HG03159 (cell line): ENCODE data around the gene MYEOV.

Experiments used
- ATAC-seq: cut with Tn5 transposase; IDR thresholded peaks from one replicate; pipeline ENCODE4 v1.9.1; 2021; ENCODE audit warnings: mild to moderate bottlenecking, moderate library complexity; ENCODE audit not compliant: unreplicated experiment

MYEOV gene

DNA sequence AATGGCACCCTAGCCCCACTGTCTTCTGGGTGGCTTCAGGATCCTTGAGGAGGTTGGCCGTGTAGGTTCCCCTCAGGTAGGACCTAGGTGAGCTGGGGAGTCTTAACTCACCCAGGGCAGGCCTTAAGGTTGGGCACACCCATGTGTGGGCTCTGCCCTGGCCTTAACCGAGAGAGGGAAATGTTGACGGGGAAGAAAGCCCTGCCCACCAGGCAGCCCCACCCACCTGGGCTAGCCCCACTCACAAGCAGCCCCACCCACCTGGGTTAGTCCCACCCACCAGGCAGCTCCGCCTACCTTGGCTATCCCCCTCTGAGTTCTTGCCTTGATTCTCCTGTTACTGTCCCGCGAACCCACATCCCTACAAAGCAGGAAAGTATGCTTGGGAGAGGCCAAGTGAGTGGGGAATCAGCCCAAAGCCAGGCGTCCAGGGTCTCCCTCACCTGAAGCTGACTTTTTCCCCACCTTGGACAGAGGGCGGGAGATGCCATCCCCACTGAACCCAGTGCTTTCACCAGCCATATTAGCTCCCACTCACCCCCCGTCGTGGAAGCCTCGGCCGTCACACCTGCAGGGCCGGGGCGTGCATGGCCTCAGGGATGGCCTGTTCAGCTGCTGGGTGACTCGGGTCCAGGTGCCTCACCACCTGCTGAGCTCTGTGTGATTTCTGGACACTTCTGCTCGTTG, at the start of gene MYEOV:
Gene MYEOV (plus strand): TSS at position 337 of the 687 bp plus-strand sequence. CDS start 1,200 bp downstream, outside the sequence.
- no peak for ATAC-seq

DNA sequence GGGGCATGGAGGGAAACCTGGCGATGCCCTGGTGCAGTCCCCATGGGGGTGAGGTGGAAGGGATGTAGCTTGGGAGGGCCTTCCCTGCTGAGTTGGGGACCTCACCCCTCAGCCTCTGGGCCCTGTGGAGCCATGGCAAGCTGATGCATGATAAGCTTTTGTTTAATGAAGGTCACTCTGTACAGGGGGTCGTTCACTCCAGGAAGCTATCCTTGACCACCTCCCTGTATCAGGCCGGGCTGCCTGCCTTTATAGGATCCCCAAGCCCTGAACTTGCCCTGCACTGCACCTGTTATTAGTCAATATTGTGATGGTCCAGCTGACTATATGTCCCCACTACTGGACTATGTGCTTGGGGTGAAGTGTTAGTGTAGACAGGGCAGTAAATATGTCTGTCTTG, 49.7 kb upstream of the MYEOV start:
- ATAC-seq = no peak

DNA sequence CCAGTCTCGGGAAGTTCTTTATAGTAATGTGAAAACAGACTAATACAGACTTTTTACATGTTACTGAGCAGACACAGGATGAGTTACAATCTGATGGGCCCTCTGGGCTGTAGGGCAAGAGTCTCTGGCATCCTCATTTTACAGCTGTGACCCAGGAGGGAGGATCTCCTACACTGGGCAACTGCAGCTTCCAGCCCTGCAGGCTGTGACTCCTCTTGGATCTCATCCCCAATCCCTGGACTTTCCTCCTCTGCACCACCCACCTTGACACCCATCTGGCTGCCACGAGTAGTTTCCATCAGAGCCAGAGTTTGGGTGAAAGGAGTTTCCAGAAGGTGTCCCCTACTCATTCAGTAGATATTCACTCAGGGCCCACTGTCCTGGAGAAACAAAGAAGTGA, 48.9 kb upstream of the MYEOV start:
- ATAC-seq = no peak

DNA sequence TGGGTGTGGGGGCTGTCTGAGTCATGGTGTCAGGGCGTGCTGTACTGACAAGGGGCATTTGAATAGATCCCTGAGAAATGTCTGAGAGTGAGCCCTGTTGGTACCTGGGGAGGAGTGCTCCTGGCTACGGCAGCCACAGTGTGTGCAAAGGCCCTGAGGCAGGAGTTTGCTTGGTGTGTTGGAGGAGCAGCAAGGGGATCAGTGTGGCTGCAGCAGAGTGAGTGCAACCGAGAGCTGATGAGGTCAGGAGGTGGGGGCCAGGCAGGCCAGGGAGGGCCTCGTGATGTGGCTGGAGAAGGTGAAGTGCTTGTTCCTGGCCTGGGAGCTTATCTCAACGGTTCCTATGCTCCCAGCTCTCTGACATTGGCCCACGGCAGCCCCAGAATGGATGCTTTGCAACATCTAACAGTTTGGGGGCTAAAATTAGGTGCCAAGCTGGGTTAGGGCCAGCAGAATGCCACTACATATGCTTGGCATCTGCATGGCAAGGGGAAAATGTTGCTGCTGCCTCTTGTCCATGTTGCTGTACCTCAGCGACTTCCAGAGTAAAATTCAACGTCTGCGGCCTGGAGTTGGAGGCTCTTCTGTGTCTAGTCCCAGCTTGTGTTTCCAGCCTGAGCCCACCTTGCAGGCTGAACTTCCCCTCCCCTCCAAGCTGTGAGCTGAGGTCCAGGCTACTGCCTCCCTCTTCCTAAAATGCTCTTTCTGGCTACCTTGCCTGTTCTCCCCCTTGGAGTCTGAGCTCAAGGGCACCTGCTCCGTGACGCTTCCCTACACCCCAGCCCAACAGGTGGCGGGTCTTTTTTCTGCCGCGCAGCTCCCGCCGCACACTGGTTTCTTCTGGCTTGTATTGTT, 48.2 kb upstream of the MYEOV start:
- ATAC-seq = no peak

DNA sequence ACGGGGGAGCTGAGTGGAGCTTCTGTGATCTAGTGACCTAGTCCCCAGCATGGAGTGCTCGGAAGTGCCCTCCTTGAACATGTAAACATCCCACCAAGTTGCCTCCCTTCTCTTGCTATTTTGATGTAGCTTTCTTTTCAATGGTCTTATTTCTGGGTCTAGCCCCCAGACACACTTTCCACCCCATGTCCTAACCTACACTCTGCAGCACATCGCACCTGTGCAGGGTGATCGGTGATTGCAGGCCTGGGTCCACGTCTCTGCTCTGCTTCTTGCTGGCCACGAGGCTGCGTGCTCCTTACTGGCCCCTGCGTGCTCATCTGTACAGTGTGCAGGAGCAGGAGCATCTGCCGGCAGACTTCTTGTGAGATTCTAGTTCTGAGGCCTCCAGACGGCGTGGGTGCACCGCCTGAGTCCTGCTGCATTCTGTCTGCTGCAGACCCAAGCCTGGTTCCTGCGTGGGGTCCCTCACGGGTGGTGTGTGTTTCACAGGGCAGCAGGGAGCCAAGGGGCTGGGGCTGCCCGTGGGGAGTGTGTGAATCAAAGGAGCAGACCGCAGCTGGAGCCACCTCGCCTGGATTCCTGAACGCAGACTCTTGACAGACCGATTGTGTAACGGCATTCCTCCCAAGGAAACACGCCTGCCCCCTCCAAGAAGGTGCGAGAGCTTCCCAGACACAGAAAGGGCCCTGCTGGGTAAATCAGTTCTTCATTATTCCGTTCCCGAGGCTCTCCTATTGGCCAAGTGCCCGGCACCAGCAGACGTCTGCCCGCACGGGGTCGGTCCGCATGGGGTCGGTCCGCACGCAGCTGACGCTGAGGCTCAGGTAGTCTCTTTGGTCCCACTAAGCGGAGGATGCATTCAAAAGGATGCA, 44.4 kb upstream of the MYEOV start:
- ATAC-seq = no peak

DNA sequence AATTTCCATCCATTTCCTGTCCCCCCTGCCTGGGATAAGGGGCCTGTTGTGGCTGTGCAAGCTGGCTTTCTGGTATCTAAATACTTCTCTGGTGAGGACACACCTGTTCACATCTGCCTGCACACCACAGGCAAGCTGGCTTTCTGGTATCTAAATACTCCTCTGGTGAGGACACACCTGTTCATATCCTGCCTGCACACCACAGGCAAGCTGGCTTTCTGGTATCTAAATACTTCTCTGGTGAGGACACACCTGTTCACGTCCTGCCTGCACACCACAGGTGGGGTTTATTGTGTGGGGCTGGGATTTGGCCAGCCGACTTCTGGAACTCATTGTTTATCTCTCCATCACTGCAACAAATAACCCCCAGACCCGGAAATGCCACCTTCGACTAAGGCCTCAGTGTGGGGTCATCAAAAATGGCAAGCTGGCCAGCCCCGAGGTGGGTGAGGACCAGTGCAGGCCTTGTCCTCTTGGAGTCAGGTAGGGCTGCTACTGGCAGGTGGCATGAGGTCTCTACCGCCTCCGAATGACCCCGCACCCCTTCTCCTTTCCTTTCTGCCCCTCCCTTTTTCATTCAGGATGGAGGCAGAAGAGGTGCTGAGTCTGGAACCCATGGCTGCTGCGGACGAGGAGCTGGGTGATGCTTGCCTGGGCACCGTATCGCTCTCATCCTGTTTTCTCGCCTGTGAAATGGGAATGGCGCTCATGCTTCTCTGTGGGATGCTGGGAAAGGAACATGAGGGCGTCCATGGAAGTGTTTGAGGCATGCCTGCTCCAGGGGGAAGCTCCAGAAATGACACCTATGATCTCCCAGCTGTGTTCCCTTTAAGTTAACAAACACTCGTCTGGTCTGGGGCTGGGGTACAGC, 43.5 kb upstream of the MYEOV start:
- no peak for ATAC-seq

DNA sequence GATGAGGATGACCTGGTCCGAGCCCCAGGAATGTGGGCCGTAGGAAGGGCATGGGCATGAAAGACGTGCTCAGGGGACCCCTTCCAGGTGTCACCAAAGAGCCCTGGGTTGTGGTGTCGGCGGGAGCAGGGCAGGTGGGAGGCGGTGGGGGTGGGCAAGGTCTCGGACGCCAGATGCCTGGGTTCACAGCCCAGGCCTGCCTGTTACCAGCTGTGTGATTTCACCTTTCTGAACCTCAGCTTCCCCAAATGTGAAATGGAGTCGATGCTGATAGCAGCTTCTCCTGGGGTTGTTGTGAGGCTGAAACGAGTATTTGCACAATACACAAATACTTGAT, 42.9 kb upstream of the MYEOV start:
- no peak for ATAC-seq

DNA sequence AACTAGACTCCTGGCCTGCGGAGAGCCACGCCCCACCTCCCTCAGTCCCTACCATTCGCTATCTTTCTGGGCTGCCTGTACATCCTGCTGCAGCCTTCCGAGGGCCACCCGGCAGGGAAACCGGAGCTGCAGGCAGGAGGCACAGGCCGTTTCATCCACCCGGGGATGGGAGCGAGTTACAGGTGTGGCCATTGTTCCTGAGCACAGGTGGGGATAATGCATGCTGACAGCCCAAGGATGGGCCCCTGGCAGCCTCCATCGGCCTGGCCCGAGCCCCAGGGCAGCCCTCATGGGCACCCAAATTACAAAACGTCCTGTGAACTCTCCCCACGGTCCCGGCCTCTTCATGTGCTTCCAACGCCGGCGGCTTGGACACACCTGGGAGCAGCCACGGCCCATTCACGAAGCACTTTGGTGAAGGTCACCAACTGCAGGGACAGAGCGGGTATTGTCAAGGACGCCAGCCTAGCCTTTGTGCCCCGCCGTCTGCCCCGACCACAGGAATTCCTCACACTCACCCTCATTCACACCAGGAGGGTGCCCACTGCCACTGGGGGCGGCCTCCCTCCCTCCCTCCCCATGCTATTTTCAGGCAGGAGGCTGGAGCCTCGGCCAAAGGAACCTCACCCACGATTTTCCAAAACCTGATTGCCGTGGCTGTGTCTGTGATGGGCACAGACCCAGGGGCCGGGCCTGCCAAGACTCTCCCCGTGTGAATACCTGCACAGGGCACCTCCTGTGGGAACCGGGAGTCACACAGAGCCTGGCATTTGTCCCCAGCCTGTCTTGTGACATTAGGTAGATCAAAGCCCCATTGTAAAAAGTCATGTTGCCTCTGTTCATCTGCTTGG, 42.1 kb upstream of the MYEOV start:
- ATAC-seq = no peak

DNA sequence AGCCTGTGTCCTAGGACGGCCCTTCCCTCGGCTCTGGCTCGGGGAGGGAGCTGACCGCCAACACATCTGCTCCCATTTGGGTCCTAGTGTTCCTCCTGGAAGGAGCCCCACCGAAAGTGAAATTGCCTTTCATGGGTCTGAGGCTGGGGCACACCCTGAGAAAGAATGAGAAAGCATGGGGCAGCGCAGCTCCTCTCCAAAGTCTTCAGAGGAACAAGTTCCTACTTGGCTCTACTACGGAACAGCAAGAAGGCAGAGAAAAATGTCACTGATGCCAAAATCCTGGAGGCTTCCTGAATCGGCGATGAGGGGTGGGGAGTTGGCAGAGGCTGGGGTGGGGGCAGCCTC, 41.5 kb upstream of the MYEOV start:
- ATAC-seq = no peak

DNA sequence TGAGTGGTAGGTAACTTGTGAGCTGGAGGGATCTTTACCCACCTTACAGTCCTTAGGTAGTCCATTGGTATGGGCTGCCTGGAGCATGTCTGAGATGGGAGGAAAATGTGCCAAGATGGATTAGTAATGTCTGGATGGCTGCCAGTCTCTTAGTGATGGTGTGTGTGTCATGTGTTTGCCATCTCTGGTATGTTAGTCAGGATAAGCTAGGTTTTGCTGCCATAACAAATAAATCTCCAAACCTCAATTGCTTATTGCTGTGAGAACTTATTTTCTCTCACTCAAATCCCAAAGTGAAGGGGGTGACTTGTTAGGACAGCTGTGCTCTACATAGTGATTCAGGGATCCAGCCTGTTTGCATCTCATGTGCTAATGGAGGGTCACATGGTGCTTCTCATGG, 40.9 kb upstream of the MYEOV start:
- no peak for ATAC-seq

DNA sequence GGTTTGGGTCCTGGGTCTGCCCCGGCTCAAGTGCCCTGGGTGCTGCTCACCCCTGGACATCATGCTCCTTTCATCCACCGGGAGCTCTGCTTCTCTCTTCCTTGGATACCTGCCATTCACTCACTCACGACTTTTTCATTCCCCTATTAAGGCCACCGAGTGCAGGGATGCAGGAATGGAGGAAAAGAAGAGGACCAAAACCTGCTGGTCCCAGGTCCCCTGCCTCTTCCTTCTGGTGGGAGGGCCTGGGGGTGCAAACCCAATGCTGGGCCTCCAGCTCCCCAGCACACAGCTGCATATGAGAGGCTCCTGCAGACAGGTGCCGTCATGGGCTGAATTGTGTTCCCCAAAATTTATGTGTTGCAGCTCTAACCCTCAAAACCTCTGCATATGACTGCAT, 36.8 kb upstream of the MYEOV start:
- ATAC-seq = no peak

DNA sequence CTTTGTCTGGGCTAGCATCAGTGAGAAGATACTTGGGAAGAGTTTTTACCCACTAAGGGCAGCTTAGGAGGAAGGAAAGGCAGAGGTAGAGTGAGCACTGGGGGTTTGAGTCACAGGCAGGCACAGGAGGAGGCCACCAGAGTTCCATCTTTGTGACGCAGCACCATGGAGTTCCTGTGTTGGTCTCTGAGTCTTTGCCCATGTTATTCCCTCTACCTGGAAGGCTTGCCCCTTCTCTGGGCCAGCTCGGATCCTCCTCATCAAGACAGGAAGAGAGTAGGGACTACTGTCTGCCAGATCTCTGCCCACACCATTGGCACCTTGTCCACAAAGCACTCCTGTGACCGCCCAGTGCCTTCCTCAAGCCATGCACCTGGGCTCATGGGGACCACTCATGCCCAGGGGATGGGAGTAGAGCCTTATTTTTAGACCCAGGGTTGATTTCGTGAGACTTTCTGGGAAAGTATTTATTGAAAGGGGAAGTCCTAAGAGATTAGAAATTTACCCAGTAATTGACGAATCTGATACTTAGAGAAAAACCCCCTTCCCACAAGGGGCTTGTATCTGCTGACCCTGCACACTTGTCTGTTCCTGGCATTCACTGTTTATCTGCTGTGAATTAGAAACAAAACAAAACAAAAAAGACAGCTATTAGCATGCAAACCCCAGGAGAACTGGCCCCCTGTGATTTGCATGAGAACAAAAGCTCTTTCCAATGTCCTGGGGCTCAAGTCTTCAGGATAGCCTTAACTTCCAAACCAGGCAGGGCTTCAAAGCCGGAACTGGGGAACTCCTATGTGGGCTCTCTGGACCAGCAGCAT, 35.9 kb upstream of the MYEOV start:
- no peak for ATAC-seq

DNA sequence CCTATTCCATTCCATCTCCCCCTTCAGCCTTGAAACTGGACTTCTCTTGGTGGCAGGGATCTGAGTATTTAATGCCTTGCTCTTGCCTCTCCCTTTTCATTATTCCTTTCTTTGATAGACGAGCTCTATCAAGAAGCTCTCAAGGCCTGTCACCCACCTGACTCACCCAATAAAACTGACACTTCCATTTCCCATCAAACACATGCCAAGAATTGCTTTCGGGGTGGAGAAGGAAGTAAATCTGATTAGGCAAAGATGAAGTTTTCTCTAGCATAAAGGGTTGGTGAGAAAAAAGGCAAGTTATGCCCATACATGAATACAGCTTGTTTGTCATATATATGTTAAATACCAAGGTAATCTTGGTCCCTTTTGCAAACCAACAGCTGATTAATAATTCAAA, 34.9 kb upstream of the MYEOV start:
- ATAC-seq = no peak

DNA sequence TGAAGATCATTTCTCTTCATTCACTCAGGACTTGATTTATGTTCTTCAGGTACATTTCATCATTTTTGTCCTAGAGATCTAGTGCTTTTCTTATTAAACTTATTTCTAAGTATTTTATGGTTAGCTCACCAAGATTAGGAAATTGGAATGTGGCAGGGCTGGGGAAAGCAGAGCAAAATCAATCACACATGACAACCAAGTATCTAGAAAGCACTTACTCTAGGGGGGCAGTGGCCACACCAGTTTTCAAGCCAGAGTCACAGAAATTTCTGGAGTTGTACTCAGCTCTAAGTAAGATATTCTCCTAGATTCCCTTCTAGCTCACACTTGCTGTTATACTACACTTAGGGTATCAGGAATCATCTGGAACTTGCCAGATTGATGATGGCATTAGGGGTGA, 33.3 kb upstream of the MYEOV start:
- ATAC-seq = no peak

DNA sequence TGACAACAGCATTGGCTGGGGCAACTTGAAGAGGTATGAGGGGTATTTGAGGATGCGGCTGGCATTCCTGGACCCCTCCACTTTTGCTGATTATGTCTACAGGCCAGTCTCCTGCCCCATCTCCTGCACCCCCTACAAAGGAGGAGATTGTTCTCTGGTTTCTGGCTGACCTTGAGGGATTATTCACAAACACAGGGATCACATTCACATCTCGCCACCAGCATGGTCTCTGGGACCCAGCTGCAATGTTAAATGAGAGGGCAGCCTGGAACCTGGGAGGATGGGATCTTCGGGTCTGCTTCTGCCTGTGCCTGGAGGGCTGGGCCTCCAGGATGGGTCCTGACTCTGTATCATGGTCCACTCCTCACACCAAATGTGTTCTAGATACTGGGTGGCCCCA, 32.8 kb upstream of the MYEOV start:
- ATAC-seq = no peak

DNA sequence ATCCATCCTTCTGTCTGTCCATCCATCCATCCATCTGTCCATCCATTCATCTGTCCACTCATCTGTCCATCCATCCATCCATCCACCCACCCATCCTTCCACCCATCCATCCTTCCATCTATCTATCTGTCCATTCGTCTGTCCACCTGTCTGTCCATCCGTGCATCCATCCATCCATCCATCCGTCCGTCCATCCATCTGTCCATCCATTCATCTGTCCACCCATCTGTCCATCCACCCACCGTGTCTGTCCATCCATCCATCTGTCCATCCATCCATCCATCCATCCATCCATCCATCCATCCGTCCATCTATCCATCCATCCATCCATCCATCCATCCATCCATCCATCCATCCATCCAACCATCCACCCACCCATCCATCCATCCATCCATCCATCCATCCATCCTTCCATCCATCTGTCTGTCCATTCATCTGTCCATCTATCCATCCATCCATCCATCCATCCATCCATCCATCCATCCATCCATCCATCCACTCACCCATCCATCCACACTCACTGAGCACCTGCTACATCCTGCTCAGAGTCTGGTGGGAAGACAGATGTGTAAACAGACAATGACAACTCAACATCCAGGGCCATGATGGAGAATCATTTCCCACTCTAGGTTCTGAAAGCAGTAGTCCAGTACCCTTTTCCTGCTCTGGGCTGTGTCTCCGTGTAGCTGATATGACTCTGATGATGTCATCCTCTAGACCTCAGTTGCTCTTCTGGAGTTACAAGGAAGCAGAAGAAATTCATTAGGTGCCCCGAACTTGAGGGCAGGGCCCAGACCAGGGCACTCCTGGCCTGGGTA, 30.8 kb upstream of the MYEOV start:
- ATAC-seq = no peak

DNA sequence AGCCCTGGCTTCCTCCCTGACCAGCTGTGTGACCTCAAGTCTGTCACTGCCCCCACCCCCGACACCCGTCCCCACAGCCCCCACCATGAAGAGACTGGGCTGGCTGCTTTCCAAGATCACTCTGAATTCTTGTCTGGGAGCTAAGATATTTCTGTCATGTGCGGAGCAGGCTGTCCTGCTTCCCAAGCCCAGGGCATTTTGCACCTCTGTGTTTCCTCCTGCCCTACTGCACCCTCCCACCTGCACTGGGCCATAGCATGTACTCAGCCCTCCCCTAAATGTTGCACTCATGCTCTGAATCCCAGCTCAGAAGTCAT, 30.3 kb upstream of the MYEOV start:
- no peak for ATAC-seq

DNA sequence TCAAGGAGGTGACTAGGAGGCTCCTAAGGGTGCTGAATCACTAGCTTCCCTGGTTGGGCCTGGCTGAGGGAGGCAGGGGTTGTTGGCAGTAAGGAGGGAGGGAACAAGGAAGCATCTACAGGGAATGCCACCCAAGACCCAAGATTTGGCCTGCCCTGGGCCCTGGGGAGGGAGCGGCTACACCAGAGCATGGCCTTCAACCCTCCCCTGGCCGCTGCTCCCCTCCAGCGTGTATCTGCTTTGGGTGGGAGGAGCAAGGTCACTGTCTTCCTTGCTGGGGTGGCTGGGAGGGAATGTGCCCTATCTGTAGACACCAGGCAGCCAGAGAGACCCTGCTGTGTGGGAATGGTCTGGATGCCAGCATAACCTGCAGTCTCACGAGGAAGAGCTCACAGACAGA, 29.5 kb upstream of the MYEOV start:
- ATAC-seq = no peak
